ENCODE results near the gene TUT1.

TUT1 gene

GRCh38 chr11:62539238-62539925, 51.9 kb downstream of the TUT1 start:
- no peak for FAIRE-seq

- FAIRE-seq, result no peak
Observed at GRCh38 chr11:62538470-62539237, 52.7 kb downstream of the TUT1 start.

- no peak for FAIRE-seq
Observed at GRCh38 chr11:62536301-62536957, 54.9 kb downstream of the TUT1 start.

GRCh38 chr11:62535802-62536201, 55.5 kb downstream of the TUT1 start:
- no peak for FAIRE-seq

- no peak for FAIRE-seq
Observed at GRCh38 chr11:62534779-62535545, 56.4 kb downstream of the TUT1 start.

- no peak for FAIRE-seq
Observed at GRCh38 chr11:62532096-62532495, 59.2 kb downstream of the TUT1 start.

Data from G401.6 (cell line).